K562 (cell line): ENCODE results near the gene CEP41. TPM values are rescaled to one million over a fixed set of nuclear protein-coding genes. Genes with fewer than 3 reads are reported as not detected.
A peak's percentile ranks its signal among the peaks of the same experiment; 100 is the strongest.

Experiments
- ARID1B ChIP-seq: fragments of 450-650 bp; IDR thresholded peaks from 2 replicates; pipeline ENCODE4 v1.6.1; 2016; ENCODE audit warnings: antibody characterized with exemption, mild to moderate bottlenecking, inconsistent platforms
- ARID3A ChIP-seq: IDR thresholded peaks from 2 replicates; pipeline ENCODE4 v1.6.1; 2012; ENCODE audit warnings: low read depth, low read length, improper control_type of control experiment, borderline replicate concordance
- CBFA2T2 ChIP-seq: fragments of 450-650 bp; conservative IDR thresholded peaks from 2 replicates; pipeline ENCODE4 v1.6.1; 2017; ENCODE audit warnings: mild to moderate bottlenecking
- CBFA2T3 ChIP-seq: fragments of 450-650 bp; IDR thresholded peaks from 2 replicates; pipeline ENCODE4 v1.6.1; 2017
- ILK ChIP-seq: fragments of 450-650 bp; IDR thresholded peaks from 2 replicates; pipeline ENCODE4 v1.6.1; 2016; ENCODE audit warnings: missing genetic modification characterization, low read depth, mild to moderate bottlenecking, missing compliant biosample characterization, moderate library complexity, borderline replicate concordance
- L3MBTL2 ChIP-seq: fragments of 450-650 bp; IDR thresholded peaks from 2 replicates; pipeline ENCODE4 v1.6.1; 2016; ENCODE audit warnings: mild to moderate bottlenecking, moderate library complexity
- NFATC3 ChIP-seq: fragments of 450-650 bp; IDR thresholded peaks from 2 replicates; pipeline ENCODE4 v1.6.1; 2017; ENCODE audit warnings: mild to moderate bottlenecking
- NFIC ChIP-seq: fragments of 450-650 bp; IDR thresholded peaks from 2 replicates; pipeline ENCODE4 v1.6.1; 2017; ENCODE audit warnings: mild to moderate bottlenecking, inconsistent platforms
- SNAPC5 ChIP-seq: fragments of 250-450 bp; sonication (Bioruptor Pico); IDR thresholded peaks from 2 replicates; pipeline ENCODE4 v1.8.0; 2021; ENCODE audit warnings: moderate library complexity, mild to moderate bottlenecking, inconsistent platforms
- SP1 ChIP-seq: sonication (generic); formaldehyde crosslinking; IDR thresholded peaks from 2 replicates; pipeline ENCODE4 v1.8.1; 2022; ENCODE audit warnings: mild to moderate bottlenecking, missing genetic modification reagents
- SREBF2 ChIP-seq: sonication (generic); formaldehyde crosslinking; IDR thresholded peaks from 2 replicates; pipeline ENCODE4 v1.4.0; 2020; ENCODE audit warnings: mild to moderate bottlenecking, missing genetic modification reagents
- SRSF9 ChIP-seq: fragments of 200-400 bp; formaldehyde crosslinking; IDR thresholded peaks from 2 replicates; pipeline ENCODE4 v1.6.1; 2017; ENCODE audit warnings: low read depth, low read length, borderline replicate concordance
- TARDBP ChIP-seq: fragments of 450-650 bp; IDR thresholded peaks from 2 replicates; pipeline ENCODE4 v1.6.1; 2016
- polyA plus RNA-seq, 8 experiments: library from polyadenylated mRNA; depleted of rRNA in 4 of 8; stranded (reverse) in 5 of 8; unstranded in 3 of 8; fragments of >200 nt; fragmentation: Nextera tagmentation in 2 of 8; fragmentation: Illumina TruSeq in 1 of 8; extraction: Ambion mirVana in 2 of 8; extraction: Trizol in 1 of 8; gene quantifications; 2 replicates each; pipeline versions ENCODE4 v1.2.1 to v1.2.3, GENCODE V29; 2011 to 2014; ENCODE audit warnings: inconsistent platforms in 1 of 8, missing spikeins in 1 of 8
- total RNA-seq, 7 experiments: library from RNA; depleted of rRNA in 6 of 7; stranded (reverse); fragments of >200 nt in 6 of 7; fragmentation: Illumina TruSeq in 2 of 7; extraction: Trizol in 2 of 7; gene quantifications; 2 replicates each; pipeline versions ENCODE4 v1.2.1 to v1.2.3, GENCODE V29; 2011 to 2021; ENCODE audit warnings: low replicate concordance in 1 of 7
- TF ChIP-seq, protein P1 (sequence below): sonication (generic); formaldehyde crosslinking; IDR thresholded peaks from 2 replicates; pipeline ENCODE4 v1.8.0; 2022; ENCODE audit warnings: missing genetic modification reagents, mild to moderate bottlenecking, borderline replicate concordance
- TF ChIP-seq, protein P2 (sequence below), 3 experiments: IDR thresholded peaks in 2 of 3; conservative IDR thresholded peaks in 1 of 3; 2 replicates each; pipeline ENCODE4 v1.5.1; 2011 to 2012; ENCODE audit warnings: low read length in 3 of 3, mild to moderate bottlenecking in 3 of 3, control low read depth in 2 of 3, improper control_type of control experiment in 1 of 3, inconsistent platforms in 1 of 3, low read depth in 1 of 3, mixed read lengths in 1 of 3, moderate library complexity in 1 of 3; ENCODE audit not compliant: insufficient read depth in 2 of 3
- TF ChIP-seq, protein P3 (sequence below): sonication (generic); formaldehyde crosslinking; IDR thresholded peaks from 2 replicates; pipeline ENCODE4 v1.8.1; 2023; ENCODE audit warnings: mild to moderate bottlenecking, missing genetic modification reagents
- TF ChIP-seq, protein P4 (sequence below): IDR thresholded peaks from 2 replicates; pipeline ENCODE4 v1.6.1; 2011; ENCODE audit warnings: borderline replicate concordance, low read depth, mild to moderate bottlenecking, moderate library complexity, low read length; ENCODE audit not compliant: insufficient read depth, poor library complexity, severe bottlenecking

The CEP41 gene
- total and polyA plus RNA-seq, 9 of the 15 experiments (the other 6 are each of a cell fraction or from before 2014, with no cell fraction given) = 1.5 to 15.5 (median 6.4) TPM

DNA sequence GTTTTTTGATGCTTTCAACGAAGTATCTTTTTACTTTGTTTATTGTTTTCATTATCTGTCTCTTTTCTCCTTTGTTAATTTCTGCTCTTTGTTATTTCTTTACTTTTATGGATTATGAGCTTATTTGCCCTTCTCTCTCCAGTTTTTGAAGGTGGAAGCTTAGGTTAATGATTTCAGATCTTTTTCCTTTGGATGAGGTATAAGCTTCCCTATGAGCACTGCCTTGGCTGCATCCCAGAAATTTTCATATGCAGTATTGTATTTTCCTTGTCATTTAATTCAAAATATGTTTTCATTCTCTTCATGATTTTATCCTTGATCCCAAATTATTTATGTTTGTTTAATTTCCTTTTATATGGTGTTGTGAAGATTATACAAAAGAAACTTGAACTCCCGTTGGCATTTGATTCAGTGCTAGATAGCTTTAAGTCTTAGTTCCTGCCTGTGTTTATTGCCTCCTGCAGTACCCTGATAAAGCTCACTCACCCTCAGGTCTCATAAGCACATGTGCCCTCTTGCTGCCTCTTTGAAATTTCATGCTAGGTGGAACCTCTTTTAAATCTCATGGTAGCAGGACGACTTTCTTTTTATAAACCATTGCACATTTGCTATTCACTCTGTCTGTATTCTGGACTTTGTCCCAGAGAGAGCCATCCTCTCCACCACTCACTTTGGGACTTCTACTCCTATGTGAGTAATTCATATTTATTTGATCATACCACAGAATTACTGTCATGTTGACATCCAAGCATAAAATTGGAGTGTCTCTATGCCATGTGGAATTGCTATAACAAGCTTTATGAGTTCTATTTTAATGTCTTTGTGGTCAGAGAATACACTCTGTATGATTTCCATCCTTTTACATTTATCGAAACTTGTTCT, 23.0 kb upstream of the CEP41 start (continued):
- TF ChIP-seq SREBF2 (CRISPR knock-in tag) = no peak
- TF ChIP-seq ARID3A = 0 out of 2 replicates have a peak, but pooled peaks have one; percentile 51
- TF ChIP-seq TARDBP = no peak
- peak; percentile 77 for TF ChIP-seq CBFA2T3
- peak; percentile 81 for TF ChIP-seq ARID1B
- TF ChIP-seq SP1 = no peak
- TF ChIP-seq ILK = no peak
- peak; percentile 55; the same call in 1 of the 2 replicates for TF ChIP-seq CBFA2T2
- TF ChIP-seq, protein P1, sequence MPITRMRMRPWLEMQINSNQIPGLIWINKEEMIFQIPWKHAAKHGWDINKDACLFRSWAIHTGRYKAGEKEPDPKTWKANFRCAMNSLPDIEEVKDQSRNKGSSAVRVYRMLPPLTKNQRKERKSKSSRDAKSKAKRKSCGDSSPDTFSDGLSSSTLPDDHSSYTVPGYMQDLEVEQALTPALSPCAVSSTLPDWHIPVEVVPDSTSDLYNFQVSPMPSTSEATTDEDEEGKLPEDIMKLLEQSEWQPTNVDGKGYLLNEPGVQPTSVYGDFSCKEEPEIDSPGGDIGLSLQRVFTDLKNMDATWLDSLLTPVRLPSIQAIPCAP = no peak
- TF ChIP-seq, protein P2, sequence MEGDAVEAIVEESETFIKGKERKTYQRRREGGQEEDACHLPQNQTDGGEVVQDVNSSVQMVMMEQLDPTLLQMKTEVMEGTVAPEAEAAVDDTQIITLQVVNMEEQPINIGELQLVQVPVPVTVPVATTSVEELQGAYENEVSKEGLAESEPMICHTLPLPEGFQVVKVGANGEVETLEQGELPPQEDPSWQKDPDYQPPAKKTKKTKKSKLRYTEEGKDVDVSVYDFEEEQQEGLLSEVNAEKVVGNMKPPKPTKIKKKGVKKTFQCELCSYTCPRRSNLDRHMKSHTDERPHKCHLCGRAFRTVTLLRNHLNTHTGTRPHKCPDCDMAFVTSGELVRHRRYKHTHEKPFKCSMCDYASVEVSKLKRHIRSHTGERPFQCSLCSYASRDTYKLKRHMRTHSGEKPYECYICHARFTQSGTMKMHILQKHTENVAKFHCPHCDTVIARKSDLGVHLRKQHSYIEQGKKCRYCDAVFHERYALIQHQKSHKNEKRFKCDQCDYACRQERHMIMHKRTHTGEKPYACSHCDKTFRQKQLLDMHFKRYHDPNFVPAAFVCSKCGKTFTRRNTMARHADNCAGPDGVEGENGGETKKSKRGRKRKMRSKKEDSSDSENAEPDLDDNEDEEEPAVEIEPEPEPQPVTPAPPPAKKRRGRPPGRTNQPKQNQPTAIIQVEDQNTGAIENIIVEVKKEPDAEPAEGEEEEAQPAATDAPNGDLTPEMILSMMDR (IDR thresholded peaks at IDR 0.05 in 2 of 3, conservative IDR thresholded peaks at IDR 0.05 in 1 of 3; ENCODE audit: insufficient read depth in 2 of 3, low read depth in 1 of 3, low read length in 3 of 3) = peak in 2 of 3 experiments; percentile 19 to 30; a peak in 2 of 6 replicates
- peak; percentile 27; the same call in 1 of the 2 replicates for TF ChIP-seq NFIC
- TF ChIP-seq NFATC3 = no peak
- TF ChIP-seq SRSF9 = no peak
- TF ChIP-seq SNAPC5 (CRISPR knock-in tag) = no peak
- TF ChIP-seq, protein P3, sequence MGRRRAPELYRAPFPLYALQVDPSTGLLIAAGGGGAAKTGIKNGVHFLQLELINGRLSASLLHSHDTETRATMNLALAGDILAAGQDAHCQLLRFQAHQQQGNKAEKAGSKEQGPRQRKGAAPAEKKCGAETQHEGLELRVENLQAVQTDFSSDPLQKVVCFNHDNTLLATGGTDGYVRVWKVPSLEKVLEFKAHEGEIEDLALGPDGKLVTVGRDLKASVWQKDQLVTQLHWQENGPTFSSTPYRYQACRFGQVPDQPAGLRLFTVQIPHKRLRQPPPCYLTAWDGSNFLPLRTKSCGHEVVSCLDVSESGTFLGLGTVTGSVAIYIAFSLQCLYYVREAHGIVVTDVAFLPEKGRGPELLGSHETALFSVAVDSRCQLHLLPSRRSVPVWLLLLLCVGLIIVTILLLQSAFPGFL (CRISPR knock-in tag) = no peak
- 0 out of 2 replicates have a peak, but pooled peaks have one; percentile 12 for TF ChIP-seq L3MBTL2
- TF ChIP-seq, protein P4, sequence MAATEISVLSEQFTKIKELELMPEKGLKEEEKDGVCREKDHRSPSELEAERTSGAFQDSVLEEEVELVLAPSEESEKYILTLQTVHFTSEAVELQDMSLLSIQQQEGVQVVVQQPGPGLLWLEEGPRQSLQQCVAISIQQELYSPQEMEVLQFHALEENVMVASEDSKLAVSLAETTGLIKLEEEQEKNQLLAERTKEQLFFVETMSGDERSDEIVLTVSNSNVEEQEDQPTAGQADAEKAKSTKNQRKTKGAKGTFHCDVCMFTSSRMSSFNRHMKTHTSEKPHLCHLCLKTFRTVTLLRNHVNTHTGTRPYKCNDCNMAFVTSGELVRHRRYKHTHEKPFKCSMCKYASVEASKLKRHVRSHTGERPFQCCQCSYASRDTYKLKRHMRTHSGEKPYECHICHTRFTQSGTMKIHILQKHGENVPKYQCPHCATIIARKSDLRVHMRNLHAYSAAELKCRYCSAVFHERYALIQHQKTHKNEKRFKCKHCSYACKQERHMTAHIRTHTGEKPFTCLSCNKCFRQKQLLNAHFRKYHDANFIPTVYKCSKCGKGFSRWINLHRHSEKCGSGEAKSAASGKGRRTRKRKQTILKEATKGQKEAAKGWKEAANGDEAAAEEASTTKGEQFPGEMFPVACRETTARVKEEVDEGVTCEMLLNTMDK = no peak
